Stimulated activated CD8-positive, alpha-beta memory T cell treated with anti-CD3 and anti-CD28 coated beads, Interleukin-4, amount 100 ng/mL, for 24 hours (primary cell): ENCODE measurements around the gene ADCY1.

ENCODE experiments used
- DNase-seq: peaks from one replicate; pipeline ENCODE4 v3.0.0-alpha.2; 2020; ENCODE audit warnings: low read depth

The ADCY1 gene

GRCh38 chr7:45594745-45595535, 20.8 kb downstream of the ADCY1 start:
- no peak for DNase-seq

- no peak for DNase-seq
These were observed 21.9 kb downstream of the ADCY1 start for GRCh38 chr7:45595809-45596664.

DNA sequence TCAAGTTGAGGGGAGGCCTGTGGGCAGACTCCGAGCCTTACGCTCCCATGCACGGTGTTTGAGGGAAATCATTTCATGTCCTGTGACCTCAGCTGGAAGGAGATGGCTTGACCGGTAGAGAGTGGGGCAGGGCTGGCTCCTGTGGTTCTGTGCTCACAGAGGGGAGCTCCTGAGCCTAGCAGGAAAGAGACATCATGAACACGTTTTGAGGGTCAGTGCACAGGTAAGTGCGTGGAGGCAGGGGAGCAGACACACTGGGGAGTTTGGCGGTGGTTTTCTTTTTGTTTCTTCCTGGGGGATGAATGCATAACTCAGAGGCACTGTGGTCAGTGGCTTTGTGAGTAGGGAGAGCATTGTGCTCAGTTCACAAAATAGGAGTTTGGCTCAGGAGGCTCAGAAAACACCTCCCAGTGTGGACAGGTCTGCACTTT, 22.5 kb downstream of the ADCY1 start:
- DNase-seq, result no peak

DNA sequence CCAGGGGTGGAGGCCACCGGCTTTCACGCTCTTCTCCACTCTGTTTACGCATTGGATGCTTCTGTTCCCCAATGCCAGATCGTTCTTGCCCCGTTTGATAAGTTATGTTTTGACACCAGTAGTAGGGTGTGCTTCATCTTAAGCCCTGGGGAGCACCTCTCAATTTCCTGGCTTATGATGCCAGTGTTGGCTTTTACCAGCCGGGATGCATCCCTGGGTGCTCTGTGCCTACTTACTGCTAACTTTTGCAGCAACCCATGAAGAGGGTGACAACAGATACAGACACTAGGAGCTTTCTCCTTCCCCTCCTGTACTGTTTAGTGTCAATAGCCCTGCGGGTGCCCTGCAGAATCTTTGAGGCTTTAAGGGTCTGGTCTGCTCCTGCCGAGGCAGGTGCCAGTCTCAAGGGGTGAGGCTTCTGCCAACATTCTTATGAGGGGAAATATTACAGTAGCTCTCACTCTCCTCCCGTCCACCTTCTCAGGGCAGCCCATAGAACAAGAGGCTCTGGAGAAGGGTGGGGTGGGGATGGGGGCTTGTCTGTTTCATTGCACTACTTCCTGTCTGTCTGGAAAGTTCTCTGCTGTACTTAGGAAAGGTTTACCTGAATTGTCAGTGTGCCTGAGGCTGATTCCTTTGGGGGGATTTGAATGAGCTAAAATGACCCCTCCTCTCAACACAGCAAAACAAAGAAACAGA, 23.3 kb downstream of the ADCY1 start:
- DNase-seq, result no peak

DNA sequence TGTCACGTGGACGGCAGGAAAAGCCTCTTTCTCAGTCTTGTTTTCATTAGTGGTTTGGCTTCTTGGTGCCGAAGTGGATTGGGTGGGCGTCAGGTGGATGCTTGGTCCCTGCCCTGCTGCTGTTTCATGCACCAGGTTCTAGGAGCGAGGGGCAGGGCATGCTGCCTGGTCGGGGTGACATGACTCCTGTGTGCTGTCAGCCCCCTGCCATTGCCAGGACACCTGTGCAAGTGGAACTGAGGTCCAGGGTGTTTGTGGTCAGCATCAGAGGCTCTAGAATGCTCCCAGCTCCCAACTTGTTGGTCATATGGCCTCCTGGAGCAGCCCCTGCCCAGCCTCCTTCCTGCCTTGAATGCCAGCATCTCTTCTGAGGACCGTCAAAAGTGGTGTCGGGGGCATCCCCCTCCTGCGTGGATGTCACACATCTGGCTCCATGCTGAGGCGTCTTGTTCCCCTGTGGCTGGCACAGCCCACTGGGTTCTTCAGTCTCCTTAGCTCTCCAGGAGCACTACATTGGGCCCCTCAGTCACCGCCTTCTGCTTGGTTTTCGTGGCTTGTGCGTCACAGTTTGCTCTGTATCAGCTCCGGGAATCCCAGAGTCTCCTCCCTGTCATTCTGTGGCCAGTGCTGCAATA, 24.8 kb downstream of the ADCY1 start:
- DNase-seq, result no peak

- no peak for DNase-seq
These were observed 25.9 kb downstream of the ADCY1 start for GRCh38 chr7:45599851-45600706.

DNA sequence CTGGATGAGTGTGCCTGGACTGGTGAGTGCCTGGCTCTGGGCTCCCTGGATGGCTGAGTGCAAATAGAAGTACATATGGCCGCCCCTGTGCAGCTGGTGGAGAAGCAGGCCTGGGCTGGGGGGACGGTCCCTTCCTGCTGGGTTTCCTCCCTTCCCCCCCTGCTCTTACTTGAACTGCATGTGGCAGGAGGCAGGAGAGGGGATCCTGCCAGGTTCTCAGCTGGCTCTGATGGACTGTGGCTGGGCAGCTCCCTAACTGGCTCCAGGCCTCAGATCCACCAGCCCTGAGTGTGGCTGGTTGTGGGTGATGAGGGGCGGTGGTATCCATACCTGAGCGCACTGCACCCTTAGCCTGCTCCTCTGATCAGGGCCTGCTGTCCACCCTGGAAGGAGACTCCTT, 26.9 kb downstream of the ADCY1 start:
- DNase-seq, result no peak

GRCh38 chr7:45601816-45602540, 27.8 kb downstream of the ADCY1 start:
- DNase-seq, result no peak

DNA sequence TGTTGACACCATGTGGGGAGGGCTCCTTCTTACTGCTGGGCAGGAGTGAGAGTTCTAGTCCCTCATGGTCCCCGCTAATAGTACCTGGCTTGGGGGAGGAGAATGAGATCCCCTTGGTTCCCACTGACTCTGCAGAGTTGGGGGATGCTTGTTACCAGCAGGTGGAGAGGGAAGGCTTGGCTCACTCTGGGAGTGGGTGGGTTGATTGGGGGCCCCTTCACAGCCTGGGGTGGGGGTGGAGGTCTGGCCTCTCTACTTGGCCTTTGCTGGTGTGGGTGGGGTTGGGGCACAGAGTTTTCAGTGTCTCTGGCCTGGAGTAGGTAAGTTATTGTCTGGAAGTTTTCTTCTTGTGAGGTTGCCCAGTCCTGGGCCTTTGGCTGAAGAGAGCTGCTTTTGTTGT, 31.9 kb downstream of the ADCY1 start:
- DNase-seq, result no peak

DNA sequence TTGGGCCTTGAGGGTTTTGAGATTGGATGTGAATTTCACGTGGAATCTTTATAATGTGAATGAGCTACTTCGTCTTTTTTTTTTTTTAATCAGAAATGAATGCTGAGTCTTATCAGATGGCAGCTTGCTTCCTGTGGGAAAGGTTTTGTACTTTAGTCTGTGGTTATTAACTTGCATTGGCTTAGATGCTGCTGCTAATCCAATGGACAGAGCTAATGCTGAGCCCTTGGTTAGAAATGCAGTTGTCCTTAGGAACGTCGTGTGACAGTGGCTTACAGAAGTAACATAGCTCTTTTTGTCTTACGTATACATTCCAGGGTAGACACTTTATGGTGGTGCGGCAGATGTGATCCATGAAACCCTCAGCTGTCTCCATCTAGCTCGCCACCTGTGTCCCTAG, 32.8 kb downstream of the ADCY1 start:
- DNase-seq, result no peak

DNA sequence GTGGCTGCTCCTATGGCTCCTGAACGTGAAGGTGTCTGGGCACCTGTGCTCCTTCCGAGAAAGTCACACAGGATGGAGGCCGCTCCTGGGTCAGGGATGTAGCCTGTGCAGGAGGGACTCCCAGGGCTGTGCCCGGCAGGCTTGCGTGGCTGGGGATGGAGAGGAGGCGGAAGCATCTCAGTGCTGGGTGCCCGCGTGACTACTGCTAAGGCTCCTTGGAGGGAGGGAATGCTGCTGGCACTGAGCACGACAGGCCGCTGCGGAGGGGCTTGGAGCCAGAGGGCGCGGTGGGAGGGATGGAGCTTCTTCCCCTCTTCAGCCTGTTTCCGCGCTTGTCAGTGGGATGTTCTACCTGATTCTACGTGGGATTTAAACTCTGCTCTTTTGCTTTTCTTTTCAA, 35.0 kb downstream of the ADCY1 start:
- DNase-seq, result no peak

DNA sequence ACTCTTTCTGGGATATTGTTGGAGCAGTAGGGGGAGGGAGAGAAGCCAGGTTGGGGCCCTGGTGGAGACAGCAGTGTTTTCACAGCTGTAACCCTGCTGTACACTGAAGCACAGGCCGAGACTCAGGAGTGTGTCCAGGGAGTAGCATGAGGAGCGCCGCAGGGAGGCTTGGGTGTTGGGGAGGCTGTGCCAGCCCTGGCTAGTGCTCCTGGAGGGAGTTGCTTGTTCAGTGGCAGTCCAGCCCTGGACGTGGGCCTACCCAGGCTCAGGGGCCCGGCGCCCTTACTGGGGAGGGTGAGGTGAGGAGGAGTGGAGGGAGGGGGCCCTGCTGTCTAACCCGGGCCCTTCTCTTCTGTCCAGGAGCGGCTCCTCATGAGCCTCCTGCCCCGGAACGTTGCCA, 35.9 kb downstream of the ADCY1 start:
- DNase-seq, result no peak

- DNase-seq, result no peak
These were observed 36.6 kb downstream of the ADCY1 start for GRCh38 chr7:45610660-45611299.

- DNase-seq, result no peak
These were observed 43.0 kb downstream of the ADCY1 start for GRCh38 chr7:45617166-45617565.

DNA sequence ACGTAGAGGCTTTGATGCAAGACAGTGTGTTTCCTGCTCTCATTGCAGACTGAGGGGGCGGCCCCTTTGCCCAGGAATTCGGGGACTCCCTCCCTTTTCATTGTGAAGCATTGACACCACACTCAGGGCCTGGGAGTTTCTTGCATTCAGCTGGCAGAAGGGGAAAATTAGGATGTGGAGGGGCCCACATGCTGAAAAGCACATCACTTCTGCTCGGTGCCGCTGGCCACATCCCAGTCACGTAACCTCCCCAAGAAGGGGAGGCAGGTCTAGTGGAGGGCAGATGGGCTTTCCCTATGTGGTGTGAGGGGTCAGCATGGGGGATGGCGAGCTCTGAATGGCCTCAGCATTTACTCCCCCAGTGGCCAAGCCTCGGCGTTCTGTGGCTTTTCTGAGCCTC, 47.9 kb downstream of the ADCY1 start:
- no peak for DNase-seq

DNA sequence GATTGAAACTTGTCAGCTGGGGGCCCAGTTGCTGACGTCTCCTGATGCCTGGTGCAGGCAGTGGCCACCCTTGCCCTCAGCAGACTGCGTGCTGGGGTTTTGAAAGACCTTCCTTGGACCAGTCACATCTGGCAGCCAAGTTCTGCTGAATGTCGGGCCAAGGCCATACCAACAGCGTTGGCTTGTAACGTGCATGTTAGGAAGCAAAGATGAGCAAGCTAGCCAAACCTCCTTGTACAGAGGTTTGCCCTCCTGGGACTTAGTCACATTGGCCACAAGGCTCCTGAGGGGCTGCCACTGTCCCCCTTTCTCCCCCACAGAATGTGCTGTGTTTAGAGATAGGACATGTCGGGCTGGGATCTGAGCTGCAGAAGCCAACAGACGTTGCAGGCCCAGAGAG, 49.0 kb downstream of the ADCY1 start:
- no peak for DNase-seq

GRCh38 chr7:45623740-45624391, 49.7 kb downstream of the ADCY1 start:
- DNase-seq, result no peak

GRCh38 chr7:45624392-45624760, 50.2 kb downstream of the ADCY1 start:
- no peak for DNase-seq

DNA sequence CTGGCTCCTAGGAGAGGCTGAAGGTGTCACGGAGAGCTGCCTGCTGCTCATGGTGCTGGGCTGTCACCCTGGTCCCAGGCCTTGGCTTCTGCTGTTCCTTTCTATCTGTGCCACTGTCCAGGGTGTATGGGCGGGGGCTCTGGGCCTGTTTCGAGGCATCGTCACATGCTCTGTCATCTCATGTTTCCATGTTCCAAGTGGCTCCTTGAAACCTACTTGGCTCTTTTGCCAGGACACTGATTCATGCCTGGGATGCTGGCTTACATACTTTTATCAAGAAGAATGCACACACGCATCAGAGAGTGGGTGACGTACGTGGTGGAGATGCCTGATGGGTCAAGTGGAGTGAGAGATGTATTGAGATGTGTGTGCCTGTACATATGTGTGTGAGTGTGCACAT, 50.9 kb downstream of the ADCY1 start:
- DNase-seq, result no peak
